C4-2B (cell line): ENCODE results near the gene KDM4D.

ENCODE experiments used
- H3K27ac ChIP-seq: fragments of 450-650 bp; 2 replicates; pipeline ENCODE4 v1.5.1; 2017
- CTCF ChIP-seq: fragments of 450-650 bp; conservative IDR thresholded peaks from 2 replicates; pipeline ENCODE4 v1.5.1; 2017; ENCODE audit warnings: mild to moderate bottlenecking
- ZFX ChIP-seq: fragments of 450-650 bp; IDR thresholded peaks from 2 replicates; pipeline ENCODE4 v1.6.1; 2017

KDM4D gene

GRCh38 chr11:94939346-94939745 lies 34.2 kb upstream of the KDM4D start:
- H3K27ac ChIP-seq: no peak overlapping the region
- no peak for TF ChIP-seq CTCF
- TF ChIP-seq ZFX: no peak

- H3K27ac ChIP-seq: no peak overlapping the region
- TF ChIP-seq ZFX (no peak), CTCF (no peak)
Observed at GRCh38 chr11:94941131-94941530, 32.4 kb upstream of the KDM4D start.

- TF ChIP-seq CTCF: no peak
- TF ChIP-seq ZFX: no peak
- H3K27ac ChIP-seq: no peak overlapping the region
Observed at GRCh38 chr11:94946812-94947211, 26.7 kb upstream of the KDM4D start.

- no peak overlapping the region for H3K27ac ChIP-seq
- TF ChIP-seq CTCF (no peak), ZFX (no peak)
Observed at GRCh38 chr11:94948070-94948617, 25.4 kb upstream of the KDM4D start.

- no peak for TF ChIP-seq CTCF
- TF ChIP-seq ZFX: no peak
- H3K27ac ChIP-seq: no peak overlapping the region
Observed at GRCh38 chr11:94954753-94955152, 18.8 kb upstream of the KDM4D start.

GRCh38 chr11:94956963-94957362 lies 16.5 kb upstream of the KDM4D start:
- TF ChIP-seq CTCF (no peak), ZFX (no peak)
- no peak overlapping the region for H3K27ac ChIP-seq

GRCh38 chr11:94958121-94958696 lies 15.3 kb upstream of the KDM4D start:
- TF ChIP-seq CTCF (no peak), ZFX (no peak)
- H3K27ac ChIP-seq: no peak overlapping the region
